HG03025 (cell line): Measurements from ENCODE around the gene SACM1L.
"Not testable (repeated sequence)": the region's sequence is repeated elsewhere in the genome, so short reads cannot be mapped to it uniquely, and the experiment has no call there.

Source experiments
- ATAC-seq: cut with Tn5 transposase; IDR thresholded peaks from one replicate; pipeline ENCODE4 v1.9.1; 2021; ENCODE audit warnings: mild to moderate bottlenecking, moderate library complexity; ENCODE audit not compliant: unreplicated experiment, low FRiP score

SACM1L gene

GRCh38 chr3:45737234-45737633 is 48.0 kb downstream of the SACM1L start:
- no peak for ATAC-seq

DNA sequence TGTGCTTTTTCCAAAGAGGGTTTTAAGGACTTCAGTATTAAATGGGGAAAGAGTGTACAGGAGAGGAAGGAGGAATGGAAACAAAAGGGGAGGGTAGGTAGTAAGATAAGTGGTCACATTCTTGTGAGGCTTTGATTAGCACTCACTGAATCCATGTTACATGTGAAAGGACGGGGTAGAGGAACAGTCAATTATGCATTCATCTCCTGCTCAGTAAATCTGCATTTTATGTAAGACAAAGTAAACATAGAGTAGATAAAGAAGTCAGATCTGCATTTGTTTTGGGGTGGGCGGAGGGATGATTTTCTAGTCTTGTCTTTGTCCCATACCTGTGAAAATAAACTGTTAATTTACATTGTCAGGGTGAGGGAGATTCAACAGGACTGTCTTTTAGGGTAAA is 50.8 kb downstream of the SACM1L start:
- no peak for ATAC-seq

- ATAC-seq, result no peak
Measured at GRCh38 chr3:45741247-45741646, 52.1 kb downstream of the SACM1L start.

- no peak for ATAC-seq
Measured at GRCh38 chr3:45741742-45742460, 52.7 kb downstream of the SACM1L start.

DNA sequence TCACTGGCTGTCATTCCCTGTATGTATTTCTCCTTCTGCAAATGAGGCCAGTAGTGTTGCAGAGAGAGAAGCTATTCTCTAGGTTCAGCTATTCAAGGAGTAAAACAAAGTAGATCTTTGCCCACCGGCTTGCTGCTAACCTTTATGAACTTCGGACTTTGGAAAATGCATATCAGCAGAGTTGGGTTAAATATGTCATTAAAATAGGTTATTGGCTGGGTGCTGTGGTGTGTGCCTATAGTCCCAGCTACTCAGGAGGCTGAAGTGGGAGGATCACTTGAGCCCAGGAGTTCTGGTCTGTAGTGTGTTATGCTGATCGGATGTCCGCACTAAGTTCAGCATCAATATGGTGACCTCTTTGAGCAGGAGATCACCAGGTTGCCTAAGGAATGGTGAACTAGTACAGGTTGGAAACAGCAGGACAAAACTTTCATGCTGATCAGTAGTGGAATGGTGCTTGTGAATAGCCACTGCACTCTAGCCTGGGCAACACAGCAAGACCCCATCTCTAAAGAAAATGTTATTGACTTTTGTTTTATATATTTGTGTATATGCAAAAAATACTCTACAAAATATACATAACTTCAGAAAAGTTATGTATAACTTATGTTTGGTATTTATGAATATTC is 53.4 kb downstream of the SACM1L start:
- ATAC-seq, result no peak

- ATAC-seq, result no peak
Measured at GRCh38 chr3:45746165-45746776, 57.1 kb downstream of the SACM1L start.

GRCh38 chr3:45746777-45747622 is 57.8 kb downstream of the SACM1L start:
- no peak for ATAC-seq

GRCh38 chr3:45748068-45748467 is 58.9 kb downstream of the SACM1L start:
- ATAC-seq, result no peak

GRCh38 chr3:45749036-45749600 is 59.9 kb downstream of the SACM1L start:
- ATAC-seq, result not testable (repeated sequence)

DNA sequence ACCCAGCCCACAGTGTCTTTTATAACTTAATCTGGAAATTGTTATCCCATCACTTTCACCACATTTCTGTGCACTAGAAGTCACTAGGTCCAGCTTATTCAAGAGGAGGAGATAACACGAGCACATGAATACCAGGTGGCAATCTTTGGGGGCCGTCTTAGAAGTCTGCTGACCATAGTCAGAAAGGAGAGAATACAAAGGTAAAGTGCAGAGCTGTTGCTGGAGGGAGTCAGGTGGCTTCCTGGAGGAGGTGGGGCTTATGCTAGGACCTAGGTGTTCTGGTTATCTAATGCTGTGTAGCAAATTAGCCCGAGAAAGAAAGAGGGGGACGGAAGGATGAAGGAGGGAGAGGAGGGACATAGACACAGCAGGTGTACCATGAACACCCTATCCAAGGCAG is 60.7 kb downstream of the SACM1L start:
- no peak for ATAC-seq

- ATAC-seq, result no peak
Measured at GRCh38 chr3:45751537-45752242, 62.5 kb downstream of the SACM1L start.

- ATAC-seq, result no peak
Measured at GRCh38 chr3:45753095-45753494, 63.9 kb downstream of the SACM1L start.

DNA sequence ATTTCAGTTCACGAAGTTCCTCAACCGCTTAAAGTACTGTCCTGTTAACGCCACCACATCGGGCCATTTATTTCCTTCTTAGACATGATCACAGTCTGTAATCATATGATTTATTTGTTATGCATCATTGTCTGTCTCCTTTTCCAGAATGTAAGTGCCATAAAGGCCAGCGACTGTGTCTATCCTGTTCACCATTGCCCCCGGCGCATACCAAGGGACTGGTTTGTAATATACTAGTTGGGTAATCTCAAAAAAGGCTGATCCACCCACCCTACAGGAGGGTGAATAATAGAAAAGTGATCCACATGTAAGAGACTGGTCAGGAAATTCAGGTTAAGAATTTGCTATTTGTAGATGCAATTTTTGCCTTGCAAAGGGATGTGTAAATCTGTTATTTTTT is 65.3 kb downstream of the SACM1L start:
- ATAC-seq, result no peak

DNA sequence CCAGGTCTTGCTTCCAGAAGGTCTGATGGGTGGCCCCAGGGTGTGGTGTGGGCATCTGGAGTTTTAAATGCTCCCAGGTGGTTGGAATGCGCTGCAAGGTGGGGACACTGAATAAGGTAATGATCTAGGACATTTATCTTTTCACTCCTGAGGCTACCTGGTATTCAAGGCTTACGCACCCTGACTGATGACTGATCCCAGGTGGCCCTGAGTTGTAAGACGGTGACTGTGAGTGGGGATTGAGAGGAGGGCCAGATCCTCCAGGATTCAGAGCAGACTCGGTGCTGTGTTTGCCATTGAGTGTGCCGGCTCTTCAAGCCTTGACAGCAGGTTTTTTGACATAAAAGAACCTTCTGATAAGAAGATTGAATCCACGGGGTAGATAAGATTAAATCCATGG is 66.9 kb downstream of the SACM1L start:
- no peak for ATAC-seq

- not testable (repeated sequence) for ATAC-seq
Measured at GRCh38 chr3:45757141-45757540, 67.9 kb downstream of the SACM1L start.

DNA sequence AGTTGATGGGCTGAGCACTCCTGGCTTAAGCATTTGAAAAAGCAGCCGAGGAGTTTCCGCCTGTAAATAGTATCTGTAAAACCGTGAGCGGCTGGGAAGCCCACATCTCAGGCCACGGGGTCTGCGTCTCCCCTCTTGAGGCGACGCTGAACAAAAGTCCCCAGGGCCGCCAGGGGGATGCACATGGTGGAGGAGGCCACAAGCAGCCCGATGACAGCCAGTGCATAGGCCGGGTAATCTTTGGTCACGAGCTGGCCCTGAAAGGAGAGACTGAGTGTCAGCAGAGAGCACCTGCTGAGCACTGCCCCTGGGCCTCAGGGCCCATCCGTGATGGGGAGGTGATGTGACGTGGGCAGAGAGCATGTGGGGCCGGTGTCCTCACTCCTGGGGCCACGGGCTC is 69.7 kb downstream of the SACM1L start:
- no peak for ATAC-seq

DNA sequence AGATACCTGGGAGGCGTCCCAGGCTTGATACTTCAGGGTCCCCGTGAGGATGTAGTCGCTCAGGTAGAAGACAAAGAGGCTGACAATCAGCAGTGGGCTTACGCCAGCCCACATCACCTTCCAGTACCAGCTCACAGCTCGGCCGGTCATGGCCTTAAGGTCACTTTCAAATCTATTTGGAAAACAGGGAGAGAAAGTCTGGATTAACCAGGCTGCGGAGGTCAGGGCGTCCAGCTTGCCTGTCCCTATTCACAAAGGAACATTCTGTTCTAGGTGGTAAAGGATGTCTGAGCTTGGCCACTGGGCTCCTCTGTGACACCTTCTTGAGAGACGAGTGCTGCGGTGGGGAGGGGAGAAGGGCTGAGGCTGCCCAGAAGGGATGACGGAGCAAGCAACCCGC is 70.7 kb downstream of the SACM1L start:
- no peak for ATAC-seq

- ATAC-seq, result no peak
Measured at GRCh38 chr3:45760878-45761711, 71.9 kb downstream of the SACM1L start.

- ATAC-seq, result no peak
Measured at GRCh38 chr3:45761831-45762230, 72.6 kb downstream of the SACM1L start.
